SK-N-SH treated with all-trans-retinoic acid at 6 μM for 48 hours (cell line): ENCODE measurements around the gene GLP2R.

Source experiments
- ARNTL ChIP-seq: fragments of 450-650 bp; formaldehyde crosslinking; IDR thresholded peaks from 2 replicates; pipeline ENCODE4 v1.5.0; 2020; ENCODE audit warnings: low read depth, mild to moderate bottlenecking, moderate library complexity, borderline replicate concordance
- BACH2 ChIP-seq: fragments of 250-450 bp; sonication (Bioruptor Pico); IDR thresholded peaks from 2 replicates; pipeline ENCODE4 v1.9.0; 2021; ENCODE audit warnings: mild to moderate bottlenecking, borderline replicate concordance
- GLIS3 ChIP-seq: fragments of 250-450 bp; sonication (Bioruptor Pico); IDR thresholded peaks from 2 replicates; pipeline ENCODE4 v1.5.0; 2020; ENCODE audit warnings: mild to moderate bottlenecking, moderate library complexity
- TCF4 ChIP-seq: fragments of 250-450 bp; sonication (Bioruptor Pico); IDR thresholded peaks from 2 replicates; pipeline ENCODE4 v1.8.0; 2021; ENCODE audit warnings: mild to moderate bottlenecking, moderate library complexity, borderline replicate concordance
- ZFP3 ChIP-seq: fragments of 250-450 bp; sonication (Bioruptor Pico); IDR thresholded peaks from 2 replicates; pipeline ENCODE4 v1.5.0; 2020; ENCODE audit warnings: mild to moderate bottlenecking, moderate library complexity
- ZNF565 ChIP-seq: fragments of 450-650 bp; formaldehyde crosslinking; conservative IDR thresholded peaks from 2 replicates; pipeline ENCODE4 v1.5.0; 2020; ENCODE audit warnings: low read depth, mild to moderate bottlenecking, moderate library complexity
- ZNF8 ChIP-seq: fragments of 450-650 bp; formaldehyde crosslinking; IDR thresholded peaks from 2 replicates; pipeline ENCODE4 v1.5.0; 2020; ENCODE audit warnings: mild to moderate bottlenecking, moderate library complexity
- TF ChIP-seq, protein P1 (sequence below): fragments of 250-450 bp; sonication (Bioruptor Pico); IDR thresholded peaks from 2 replicates; pipeline ENCODE4 v1.8.0; 2020; ENCODE audit warnings: mild to moderate bottlenecking, moderate library complexity, borderline replicate concordance
- TF ChIP-seq, protein P2 (sequence below): fragments of 250-450 bp; sonication (Bioruptor Pico); IDR thresholded peaks from 2 replicates; pipeline ENCODE4 v1.8.0; 2021; ENCODE audit warnings: low read depth, mild to moderate bottlenecking, moderate library complexity, borderline replicate concordance
- TF ChIP-seq, protein P3 (sequence below): fragments of 250-450 bp; sonication (Bioruptor Pico); IDR thresholded peaks from 2 replicates; pipeline ENCODE4 v1.5.1; 2021; ENCODE audit warnings: mild to moderate bottlenecking, moderate library complexity
- TF ChIP-seq, protein P4 (sequence below): fragments of 250-450 bp; sonication (Bioruptor Pico); IDR thresholded peaks from 2 replicates; pipeline ENCODE4 v1.5.0; 2020; ENCODE audit warnings: mild to moderate bottlenecking, moderate library complexity

DNA sequence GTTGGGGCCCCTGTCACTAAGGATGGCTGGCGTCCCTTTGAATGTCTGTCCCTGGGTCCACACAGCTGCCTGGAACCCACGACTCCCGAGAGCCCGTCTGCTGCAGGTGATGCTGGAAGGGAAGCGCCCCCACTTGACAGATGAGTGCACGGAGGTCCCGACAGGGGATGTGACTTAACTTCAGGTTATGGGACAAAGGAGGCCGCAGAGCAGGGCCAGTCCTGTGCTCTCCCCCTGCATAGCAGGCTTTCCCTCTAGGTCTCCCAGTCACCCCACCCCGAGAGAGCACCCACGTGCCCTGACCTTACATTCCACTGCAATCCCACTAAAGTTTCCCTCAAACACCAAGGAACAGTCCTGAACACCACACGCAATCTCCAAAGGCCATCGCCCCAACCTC, 85.4 kb downstream of the GLP2R start:
- TF ChIP-seq TCF4 (CRISPR knock-in tag) (no peak), ARNTL (CRISPR knock-in tag) (no peak), GLIS3 (CRISPR knock-in tag) (no peak), BACH2 (CRISPR knock-in tag) (no peak), ZFP3 (CRISPR knock-in tag) (no peak), ZNF8 (no peak), ZNF565 (no peak)
- TF ChIP-seq, protein P1, sequence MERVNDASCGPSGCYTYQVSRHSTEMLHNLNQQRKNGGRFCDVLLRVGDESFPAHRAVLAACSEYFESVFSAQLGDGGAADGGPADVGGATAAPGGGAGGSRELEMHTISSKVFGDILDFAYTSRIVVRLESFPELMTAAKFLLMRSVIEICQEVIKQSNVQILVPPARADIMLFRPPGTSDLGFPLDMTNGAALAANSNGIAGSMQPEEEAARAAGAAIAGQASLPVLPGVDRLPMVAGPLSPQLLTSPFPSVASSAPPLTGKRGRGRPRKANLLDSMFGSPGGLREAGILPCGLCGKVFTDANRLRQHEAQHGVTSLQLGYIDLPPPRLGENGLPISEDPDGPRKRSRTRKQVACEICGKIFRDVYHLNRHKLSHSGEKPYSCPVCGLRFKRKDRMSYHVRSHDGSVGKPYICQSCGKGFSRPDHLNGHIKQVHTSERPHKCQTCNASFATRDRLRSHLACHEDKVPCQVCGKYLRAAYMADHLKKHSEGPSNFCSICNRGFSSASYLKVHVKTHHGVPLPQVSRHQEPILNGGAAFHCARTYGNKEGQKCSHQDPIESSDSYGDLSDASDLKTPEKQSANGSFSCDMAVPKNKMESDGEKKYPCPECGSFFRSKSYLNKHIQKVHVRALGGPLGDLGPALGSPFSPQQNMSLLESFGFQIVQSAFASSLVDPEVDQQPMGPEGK: no peak
- TF ChIP-seq, protein P2, sequence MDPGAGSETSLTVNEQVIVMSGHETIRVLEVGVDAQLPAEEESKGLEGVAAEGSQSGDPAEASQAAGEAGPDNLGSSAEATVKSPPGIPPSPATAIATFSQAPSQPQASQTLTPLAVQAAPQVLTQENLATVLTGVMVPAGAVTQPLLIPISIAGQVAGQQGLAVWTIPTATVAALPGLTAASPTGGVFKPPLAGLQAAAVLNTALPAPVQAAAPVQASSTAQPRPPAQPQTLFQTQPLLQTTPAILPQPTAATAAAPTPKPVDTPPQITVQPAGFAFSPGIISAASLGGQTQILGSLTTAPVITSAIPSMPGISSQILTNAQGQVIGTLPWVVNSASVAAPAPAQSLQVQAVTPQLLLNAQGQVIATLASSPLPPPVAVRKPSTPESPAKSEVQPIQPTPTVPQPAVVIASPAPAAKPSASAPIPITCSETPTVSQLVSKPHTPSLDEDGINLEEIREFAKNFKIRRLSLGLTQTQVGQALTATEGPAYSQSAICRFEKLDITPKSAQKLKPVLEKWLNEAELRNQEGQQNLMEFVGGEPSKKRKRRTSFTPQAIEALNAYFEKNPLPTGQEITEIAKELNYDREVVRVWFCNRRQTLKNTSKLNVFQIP (CRISPR knock-in tag): no peak
- TF ChIP-seq, protein P3, sequence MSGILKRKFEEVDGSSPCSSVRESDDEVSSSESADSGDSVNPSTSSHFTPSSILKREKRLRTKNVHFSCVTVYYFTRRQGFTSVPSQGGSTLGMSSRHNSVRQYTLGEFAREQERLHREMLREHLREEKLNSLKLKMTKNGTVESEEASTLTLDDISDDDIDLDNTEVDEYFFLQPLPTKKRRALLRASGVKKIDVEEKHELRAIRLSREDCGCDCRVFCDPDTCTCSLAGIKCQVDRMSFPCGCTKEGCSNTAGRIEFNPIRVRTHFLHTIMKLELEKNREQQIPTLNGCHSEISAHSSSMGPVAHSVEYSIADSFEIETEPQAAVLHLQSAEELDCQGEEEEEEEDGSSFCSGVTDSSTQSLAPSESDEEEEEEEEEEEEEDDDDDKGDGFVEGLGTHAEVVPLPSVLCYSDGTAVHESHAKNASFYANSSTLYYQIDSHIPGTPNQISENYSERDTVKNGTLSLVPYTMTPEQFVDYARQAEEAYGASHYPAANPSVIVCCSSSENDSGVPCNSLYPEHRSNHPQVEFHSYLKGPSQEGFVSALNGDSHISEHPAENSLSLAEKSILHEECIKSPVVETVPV (CRISPR knock-in tag): no peak
- TF ChIP-seq, protein P4, sequence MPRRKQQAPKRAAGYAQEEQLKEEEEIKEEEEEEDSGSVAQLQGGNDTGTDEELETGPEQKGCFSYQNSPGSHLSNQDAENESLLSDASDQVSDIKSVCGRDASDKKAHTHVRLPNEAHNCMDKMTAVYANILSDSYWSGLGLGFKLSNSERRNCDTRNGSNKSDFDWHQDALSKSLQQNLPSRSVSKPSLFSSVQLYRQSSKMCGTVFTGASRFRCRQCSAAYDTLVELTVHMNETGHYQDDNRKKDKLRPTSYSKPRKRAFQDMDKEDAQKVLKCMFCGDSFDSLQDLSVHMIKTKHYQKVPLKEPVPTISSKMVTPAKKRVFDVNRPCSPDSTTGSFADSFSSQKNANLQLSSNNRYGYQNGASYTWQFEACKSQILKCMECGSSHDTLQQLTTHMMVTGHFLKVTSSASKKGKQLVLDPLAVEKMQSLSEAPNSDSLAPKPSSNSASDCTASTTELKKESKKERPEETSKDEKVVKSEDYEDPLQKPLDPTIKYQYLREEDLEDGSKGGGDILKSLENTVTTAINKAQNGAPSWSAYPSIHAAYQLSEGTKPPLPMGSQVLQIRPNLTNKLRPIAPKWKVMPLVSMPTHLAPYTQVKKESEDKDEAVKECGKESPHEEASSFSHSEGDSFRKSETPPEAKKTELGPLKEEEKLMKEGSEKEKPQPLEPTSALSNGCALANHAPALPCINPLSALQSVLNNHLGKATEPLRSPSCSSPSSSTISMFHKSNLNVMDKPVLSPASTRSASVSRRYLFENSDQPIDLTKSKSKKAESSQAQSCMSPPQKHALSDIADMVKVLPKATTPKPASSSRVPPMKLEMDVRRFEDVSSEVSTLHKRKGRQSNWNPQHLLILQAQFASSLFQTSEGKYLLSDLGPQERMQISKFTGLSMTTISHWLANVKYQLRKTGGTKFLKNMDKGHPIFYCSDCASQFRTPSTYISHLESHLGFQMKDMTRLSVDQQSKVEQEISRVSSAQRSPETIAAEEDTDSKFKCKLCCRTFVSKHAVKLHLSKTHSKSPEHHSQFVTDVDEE (CRISPR knock-in tag): no peak
